ENCODE measurements around the gene STK40.

GRCh38 chr1:36387141-36387949, 1.6 kb upstream of the STK40 start:
- no peak for TF ChIP-seq EZH2 (IDR thresholded peaks at IDR 0.05; ENCODE audit: low read length, unreplicated experiment)
- no peak for TF ChIP-seq CTCF (conservative IDR thresholded peaks at IDR 0.05; ENCODE audit: low read depth, low read length)

Data from PC-3 (cell line).